GM13976 (cell line): ENCODE data around the gene CD302.
"Not testable (repeated sequence)": the region's sequence is repeated elsewhere in the genome, so short reads cannot be mapped to it uniquely, and the experiment has no call there.

ENCODE experiments used
- DNase-seq: peaks from one replicate; pipeline ENCODE4 v3.0.0; 2012; ENCODE audit warnings: low spot score
- in situ Hi-C: fragments of 300-500 bp; cut with MboI; formaldehyde crosslinking; loops from one replicate; pipeline ENCODE4 v1.12.0; 2022; ENCODE audit warnings: low sequenced_read_pairs, mixed read lengths, inconsistent platforms; ENCODE audit not compliant: unreplicated experiment
- TF ChIP-seq, protein P1 (sequence below): IDR thresholded peaks from 2 replicates; pipeline ENCODE4 v1.5.1; 2012; ENCODE audit warnings: borderline replicate concordance, mild to moderate bottlenecking; ENCODE audit not compliant: insufficient read depth; ENCODE audit errors: extremely low read depth, missing control alignments, control extremely low read depth

Gene CD302

DNA sequence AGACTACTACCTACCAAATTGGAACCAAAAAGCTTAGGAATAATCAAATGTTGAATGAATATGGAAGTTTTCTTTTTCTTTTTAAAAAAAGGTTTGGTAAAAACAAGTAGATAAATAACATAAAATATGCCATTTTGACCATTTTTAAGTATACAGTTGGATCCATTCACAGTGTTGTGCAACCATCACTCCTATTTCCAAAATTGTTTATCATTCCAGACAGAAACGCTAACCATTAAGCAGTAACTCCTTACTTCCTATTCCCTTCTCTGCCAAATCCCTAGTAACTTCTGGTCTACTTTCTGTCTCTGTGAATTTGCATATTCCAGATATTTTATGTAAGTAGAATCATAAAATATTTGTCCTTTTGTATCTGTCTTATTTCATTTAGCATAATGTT, 39.8 kb downstream of the CD302 start:
- DNase-seq, result no peak
- in situ Hi-C loops, result no loop called here
- TF ChIP-seq, protein P1, sequence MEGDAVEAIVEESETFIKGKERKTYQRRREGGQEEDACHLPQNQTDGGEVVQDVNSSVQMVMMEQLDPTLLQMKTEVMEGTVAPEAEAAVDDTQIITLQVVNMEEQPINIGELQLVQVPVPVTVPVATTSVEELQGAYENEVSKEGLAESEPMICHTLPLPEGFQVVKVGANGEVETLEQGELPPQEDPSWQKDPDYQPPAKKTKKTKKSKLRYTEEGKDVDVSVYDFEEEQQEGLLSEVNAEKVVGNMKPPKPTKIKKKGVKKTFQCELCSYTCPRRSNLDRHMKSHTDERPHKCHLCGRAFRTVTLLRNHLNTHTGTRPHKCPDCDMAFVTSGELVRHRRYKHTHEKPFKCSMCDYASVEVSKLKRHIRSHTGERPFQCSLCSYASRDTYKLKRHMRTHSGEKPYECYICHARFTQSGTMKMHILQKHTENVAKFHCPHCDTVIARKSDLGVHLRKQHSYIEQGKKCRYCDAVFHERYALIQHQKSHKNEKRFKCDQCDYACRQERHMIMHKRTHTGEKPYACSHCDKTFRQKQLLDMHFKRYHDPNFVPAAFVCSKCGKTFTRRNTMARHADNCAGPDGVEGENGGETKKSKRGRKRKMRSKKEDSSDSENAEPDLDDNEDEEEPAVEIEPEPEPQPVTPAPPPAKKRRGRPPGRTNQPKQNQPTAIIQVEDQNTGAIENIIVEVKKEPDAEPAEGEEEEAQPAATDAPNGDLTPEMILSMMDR, result no peak

DNA sequence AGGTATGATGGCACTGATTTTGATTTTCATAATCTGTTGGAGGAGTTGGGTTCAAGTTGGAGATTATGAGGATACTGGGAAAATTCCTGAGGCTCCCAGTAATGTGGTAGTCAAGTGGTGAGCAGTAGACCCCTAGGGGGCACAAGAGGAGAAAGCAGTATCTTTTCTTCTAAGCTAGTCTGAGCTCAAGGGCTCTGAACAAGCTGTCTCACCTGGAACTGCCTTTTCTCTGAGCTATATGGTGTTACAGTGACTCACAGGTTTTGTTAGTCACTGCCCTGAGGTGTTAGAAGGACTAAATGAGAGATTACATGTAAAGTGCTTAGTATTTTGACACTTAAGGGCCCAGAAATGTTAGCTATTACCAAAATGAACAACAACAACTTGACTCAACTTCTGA, 42.2 kb downstream of the CD302 start:
- DNase-seq, result no peak
- in situ Hi-C loops, result no loop called here

DNA sequence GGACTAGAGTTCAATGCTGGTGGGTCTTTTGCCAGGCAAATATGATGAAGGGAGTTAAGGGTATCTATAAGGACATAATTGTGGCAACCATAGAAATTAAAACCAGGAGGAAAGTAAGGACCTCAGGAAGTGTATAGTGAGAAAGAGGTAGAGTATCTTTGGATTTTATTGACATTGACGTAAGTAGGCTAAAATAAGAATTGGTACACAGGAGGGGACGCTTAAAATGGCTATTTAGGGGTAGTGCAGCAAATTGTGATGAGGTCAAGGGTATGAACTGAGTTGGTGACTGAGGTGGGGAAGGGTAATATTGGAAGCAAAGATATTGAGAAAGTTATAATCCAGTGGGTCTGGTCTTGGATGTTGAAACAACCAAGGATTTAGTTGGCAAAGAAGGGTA, 43.0 kb downstream of the CD302 start:
- in situ Hi-C loops, result no loop called here
- DNase-seq, result no peak
- TF ChIP-seq, protein P1, result no peak

More for the DNA sequence above, 42.2 kb downstream of the CD302 start:
- TF ChIP-seq, protein P1, result no peak

DNA sequence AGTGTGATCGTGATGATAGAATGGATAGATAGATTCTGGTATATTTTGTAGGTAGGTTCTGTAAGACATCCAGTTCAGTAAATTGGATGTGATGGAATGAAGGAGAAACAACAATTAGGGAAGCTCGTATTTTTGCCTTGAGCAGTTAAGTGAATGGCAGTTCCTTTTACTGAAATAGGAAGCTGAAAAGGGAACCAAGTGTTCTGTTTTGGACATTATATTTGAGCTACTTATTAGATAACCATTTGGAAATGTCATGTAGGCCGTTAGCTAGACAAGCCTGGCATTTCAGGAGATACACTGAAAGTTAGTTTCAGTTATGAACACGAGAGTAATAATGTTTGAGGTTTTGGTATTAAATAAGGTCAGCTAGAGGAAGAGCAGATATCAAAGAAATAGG, 44.2 kb downstream of the CD302 start:
- in situ Hi-C loops, result no loop called here
- DNase-seq, result no peak
- TF ChIP-seq, protein P1, result no peak

DNA sequence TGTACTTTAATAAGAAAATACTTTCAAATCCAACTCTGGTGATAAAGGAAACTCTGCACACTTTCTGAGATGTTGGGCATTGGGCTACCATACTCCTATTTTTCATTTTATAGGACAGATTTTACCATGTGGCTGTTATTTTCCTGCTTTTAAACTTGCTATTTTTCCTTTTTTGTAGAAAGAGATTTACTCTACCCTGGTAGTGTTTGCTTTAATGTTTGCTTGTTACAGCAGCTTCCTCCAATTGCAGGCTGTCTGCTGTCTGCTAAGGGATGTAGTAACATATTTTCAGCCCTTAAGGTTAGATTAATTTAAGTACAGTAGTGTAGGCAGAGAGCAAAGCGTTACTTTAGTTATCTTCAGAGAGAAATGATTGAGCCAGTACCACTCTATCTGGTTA, 47.1 kb downstream of the CD302 start:
- in situ Hi-C loops, result no loop called here

DNA sequence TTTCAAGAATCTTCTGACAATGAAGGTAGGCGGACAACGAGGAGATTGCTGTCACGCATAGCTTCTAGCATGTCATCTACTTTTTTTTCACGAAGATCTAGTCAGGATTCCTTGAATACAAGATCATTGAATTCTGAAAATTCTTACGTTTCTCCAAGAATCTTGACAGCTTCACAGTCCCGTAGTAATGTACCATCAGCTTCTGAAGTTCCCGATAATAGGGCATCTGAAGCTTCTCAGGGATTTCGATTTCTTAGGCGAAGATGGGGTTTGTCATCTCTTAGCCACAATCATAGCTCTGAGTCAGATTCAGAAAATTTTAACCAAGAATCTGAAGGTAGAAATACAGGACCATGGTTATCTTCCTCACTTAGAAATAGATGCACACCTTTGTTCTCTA, 49.9 kb downstream of the CD302 start:
- DNase-seq, result no peak
- TF ChIP-seq, protein P1, result no peak
- in situ Hi-C loops, result no loop called here

More for the DNA sequence above, 47.1 kb downstream of the CD302 start:
- DNase-seq, result no peak
- TF ChIP-seq, protein P1, result no peak

DNA sequence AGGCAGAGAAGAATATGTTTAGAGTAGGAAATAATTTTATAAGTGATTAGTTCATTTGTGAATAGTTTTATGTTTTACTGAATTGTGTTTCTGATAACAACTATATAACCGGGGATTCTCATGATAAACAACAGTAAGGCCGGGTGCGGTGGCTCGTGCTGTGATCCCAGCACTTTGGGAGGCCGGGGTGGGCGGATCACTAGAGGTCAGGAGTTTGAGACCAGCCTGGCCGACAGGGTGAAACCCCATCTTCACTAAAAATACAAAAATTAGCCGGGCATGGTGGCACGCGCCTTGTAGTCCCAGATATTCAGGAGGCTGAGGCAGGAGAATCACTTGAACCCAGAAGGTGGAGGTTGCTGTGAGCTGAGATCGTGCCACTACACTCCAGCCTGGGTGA, 52.8 kb downstream of the CD302 start:
- in situ Hi-C loops, DNase-seq: not testable (repeated sequence)
